NCI-H2029 (cell line): ENCODE data around the gene BABAM2.

Source experiments
- DNase-seq: peaks from one replicate; lab custom pipeline; 2025; lab: John Stamatoyannopoulos, UW

BABAM2 gene

DNA sequence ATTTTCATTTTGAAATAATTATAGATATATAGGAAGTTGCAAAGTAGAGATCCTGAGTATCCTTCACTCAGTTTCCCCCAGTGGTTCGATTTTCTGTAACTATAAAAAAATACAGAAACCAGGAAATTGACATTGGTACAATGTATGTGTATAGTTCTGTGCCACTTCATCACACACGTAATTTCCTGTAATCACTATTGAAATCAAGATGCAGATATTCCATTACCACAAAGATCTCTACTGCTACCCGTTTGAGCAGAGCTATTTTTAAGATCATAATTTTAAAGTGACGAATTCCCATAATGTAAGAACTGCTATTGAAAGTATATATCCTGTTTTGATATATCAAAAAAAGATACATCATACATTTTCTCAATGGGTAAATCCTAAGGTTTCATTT, 142.3 kb downstream of the BABAM2 start:
- DNase-seq = no peak

DNA sequence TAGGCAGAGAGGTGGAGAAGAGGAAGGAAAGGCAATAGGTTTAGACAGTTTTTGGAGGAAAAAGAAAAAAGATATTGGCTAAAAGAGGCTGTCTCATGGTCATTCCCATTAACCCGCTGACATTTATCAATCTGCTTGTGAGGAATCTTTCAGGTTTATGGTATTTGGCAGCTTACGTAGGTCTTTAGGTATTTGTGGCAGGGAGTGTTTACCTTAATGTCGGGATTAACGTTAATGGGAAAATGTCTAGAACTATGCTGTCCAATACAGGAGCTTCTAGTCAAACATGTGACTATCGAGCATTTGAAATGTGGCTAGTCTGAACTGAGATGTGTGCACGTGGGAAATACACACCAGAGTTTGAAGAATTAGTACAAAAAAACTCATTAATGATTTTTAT, 144.2 kb downstream of the BABAM2 start:
- DNase-seq = no peak

DNA sequence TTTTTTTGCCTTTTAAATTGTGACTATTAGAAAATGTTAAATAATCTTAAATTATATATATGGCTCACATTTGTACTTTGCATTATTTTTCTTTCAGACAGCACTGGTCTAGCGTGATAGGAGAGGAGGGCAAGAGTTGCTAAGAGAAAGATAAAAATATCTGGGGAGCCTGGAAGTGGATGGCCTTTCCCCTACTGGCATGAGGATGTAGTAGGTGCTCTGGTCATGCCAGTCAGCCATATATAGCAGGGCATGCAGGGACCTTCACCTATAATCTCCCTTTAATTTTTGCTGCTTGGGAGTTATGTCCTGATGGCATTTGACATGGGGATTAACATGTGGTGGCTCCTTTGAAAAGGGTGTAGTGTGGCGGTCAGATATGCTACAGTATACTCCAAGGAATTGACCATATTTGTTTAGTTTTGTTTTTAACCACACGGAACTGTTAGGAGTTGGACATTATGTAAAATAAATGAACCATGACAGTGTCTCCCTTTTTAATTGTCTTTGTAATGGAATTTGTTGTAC, 144.7 kb downstream of the BABAM2 start:
- DNase-seq = no peak

DNA sequence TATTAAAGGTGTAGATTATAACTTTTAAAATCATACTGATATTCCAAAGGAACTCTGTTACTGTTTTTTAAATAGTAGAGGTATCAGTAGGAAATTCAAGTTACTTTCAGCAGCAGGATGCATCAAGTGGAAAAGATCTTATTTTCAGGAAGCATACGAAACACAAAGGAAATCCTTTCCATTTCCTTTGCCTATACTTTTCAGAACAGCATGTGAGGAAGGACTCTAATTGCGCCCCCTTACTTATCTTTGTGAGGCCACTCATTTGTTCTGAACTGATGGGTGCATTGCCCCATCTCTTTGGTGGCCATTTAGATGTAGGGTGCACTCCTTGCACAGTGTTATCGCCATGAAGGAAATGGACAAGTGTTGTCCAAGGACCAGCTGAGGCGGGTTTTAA, 145.3 kb downstream of the BABAM2 start:
- DNase-seq = no peak

DNA sequence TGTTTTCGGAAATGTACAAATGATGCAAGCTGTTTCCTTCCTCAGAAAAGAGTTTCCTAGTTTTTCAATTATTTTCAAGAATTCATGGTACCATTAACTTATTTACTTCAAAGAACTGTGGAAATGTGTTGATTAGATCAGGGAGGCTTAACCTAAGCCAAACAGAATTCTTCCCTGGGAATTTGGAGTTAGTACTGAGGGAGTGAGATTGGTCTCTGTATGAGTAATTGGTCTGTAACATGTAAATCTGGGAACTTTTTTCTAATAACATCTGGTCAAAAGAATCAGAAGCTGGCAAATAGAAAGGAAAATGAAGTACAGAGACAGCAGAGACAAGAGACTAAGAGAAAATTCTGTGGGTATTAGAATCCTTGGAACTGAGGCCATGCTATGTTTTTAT, 145.8 kb downstream of the BABAM2 start:
- DNase-seq = no peak

DNA sequence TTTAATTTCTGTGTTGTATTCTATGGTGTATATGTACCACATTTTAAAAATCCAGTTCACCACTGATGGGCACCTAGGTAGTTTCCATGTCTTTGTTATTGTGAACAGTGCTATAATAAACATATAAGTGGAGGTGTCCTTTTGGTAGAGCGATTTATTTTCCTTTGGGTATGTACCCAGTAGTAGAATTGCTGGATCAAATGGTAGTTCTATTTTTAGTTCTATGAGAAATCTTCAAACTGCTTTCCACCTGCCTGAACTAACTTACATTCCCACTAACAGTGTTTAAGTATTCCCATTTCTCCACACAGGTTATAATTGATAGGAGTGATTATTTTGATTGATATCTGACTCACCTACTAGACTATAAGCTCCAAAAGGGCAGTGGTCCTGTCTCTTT, 148.2 kb downstream of the BABAM2 start:
- DNase-seq = no peak

DNA sequence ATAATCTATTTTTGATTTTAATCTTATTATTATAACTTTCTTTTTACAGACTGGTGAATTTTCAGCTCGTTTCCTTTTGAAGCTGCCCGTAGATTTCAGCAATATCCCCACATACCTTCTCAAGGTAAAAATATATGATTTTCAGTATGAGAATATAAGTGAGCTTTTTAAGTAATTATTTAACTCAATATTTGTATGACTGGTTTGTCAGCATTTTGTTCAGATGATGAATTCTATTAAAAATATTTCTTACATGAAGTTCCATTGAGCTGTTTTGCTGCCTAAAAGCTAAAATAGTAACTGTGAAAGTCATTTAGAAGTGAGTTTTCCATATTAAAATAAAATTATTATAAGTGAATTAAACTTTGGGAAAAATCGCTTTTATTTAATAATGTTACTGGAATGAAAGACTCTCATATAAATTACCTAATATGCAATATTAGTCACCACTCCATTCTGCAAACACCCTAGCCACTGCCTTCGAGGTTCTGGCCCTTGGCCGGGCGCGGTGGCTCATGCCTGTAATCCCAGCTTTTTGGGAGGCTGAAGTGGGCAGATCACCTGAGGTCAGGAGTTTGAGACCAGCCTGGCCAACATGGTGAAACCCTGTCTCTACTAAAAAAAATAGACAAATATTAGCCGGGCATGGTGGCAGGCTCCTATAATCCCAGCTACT, 155.3 kb downstream of the BABAM2 start:
- DNase-seq = no peak

DNA sequence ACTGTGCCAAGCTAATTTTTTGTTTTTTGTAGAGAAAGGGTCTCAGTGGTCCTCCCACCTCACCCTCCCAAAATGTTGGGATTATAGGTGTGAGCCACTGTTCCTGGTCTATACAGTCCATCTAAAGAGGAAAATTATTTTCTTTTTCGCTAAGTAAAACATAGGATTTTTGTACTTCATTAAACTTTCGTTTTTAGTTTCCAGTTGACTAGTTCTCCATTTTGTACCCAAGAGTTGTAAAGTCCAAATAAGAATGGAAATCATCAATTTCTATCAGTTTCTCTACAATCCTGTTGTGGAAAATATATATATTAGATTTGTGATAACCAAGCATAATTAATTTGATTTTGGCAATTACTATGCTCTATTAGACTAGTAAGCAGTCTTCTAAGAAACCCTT, 156.4 kb downstream of the BABAM2 start:
- no peak for DNase-seq

DNA sequence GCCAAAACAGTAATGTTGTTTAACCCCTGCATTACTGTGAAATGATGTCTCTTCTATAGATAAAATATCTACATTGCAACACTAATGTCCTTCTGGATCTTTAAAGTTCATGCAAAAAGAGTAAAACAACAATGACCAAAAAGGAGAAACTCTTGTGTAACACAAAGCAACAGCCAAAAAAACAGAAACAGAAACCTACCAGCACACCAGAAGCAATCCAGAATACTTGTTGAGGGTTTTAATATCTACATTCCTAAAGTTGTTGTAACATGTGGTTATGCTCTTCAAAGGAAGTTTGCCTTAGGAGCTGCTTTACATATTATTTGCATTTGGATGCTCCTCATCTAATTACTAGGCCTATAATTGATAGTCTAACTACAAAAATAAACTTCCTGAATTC, 157.2 kb downstream of the BABAM2 start:
- DNase-seq = no peak

DNA sequence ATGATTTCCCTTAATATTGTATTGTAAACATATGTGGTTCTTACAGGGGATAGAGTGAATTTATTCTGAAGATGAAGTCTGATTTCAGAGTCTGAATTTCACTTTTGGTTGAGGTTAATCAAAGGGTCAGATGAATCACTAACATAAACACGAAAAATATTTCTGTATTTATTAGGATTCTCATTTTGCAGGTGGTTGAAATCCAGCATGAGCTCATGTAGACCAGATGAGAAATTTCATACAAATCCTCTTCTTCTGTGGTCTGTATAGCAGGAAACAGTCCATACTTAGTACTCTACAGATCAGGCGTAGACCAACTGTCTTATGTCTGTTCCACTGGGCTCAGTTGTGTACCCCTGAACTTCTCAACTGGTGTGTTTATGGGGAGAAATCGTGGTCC, 157.8 kb downstream of the BABAM2 start:
- DNase-seq = no peak

DNA sequence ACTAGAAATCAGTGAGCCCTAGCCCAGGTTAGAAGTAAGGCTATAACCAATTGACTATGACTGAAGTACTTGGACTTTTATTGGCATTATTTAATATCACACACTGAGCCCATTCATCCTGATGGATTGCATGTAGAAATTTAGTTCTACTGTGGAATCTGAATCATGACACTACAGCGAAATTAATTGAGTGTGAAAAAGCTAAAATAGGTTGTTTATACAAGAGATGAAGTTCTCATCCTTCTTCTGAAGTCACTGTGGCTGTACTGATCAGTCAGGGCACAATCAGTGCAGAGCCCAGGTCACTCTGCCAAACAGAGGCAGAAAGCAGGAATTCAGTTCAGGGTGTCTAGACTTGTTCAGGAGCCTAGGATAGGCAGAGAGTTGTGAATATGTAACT, 158.9 kb downstream of the BABAM2 start:
- DNase-seq = no peak

DNA sequence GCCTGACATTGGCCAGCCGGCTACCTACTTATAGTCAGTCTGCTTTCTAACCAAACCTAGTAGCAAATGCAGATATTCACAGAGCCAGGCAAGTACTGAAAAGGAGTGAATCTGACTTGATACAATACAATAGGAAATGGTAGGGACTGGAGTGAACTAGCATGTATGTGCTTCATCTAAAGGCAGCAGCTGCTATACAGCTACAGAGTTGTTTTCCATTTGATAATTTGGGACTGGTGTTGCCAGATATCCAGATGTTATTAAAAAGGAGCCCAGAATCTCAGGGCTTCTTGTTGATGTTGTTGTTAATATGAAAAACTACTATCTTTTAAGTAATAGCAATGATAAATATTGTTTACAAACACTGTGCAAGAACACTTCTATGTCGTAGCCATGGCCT, 159.4 kb downstream of the BABAM2 start:
- DNase-seq = no peak

DNA sequence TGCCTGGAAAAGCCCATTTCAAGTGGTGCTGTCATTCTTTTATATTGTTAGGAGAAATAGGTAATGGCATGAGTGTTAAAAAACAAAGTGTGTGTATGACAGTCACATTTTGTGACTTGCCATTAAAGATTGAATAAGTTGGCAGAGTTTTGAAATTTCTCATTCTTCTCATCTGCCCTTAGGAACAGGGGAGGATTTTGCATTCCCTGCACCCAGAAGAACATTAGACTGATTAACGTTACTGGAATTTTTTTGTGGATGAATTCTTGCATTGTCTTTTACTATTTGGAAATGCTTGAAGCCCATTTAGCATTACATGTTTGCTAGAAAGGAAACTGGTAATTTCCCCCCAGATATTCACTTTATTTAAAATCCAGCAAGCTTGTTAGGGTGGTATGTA, 162.2 kb downstream of the BABAM2 start:
- DNase-seq = no peak

DNA sequence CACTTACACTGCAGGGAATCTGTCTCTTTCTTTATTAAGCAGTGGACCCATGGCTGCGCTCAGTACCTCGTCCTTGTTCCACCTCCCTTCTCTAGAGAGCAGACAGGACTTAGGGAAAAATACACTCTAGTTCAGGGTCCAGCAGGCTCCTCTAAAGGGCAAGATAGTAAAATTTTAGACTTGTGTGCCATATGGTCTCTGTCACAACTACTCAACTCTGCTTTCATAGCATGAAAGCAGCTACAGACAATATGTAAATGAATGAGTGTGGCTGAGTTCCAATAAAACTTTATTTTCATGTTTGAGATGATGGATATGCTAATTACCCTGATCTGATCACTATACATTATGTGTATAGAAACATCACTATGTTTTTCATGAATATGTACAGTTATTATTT, 163.1 kb downstream of the BABAM2 start:
- DNase-seq = no peak

DNA sequence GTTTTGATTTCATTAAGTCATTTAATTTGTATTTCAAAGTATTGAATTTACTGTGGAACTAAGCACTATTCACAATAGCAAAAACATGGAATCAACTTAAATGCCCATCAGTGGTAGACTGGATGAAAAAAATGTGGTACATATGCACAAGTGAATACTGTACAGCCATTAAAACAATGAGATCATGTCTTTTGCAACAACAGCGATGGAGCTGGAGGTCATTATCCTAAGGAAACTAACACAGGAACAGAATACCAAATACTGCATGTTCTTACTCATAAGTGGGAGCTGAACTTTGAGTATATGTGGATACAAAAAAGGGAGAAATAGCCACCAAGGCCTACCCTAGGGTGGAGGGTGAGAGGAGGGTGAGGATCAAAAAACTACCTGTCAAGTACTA, 164.4 kb downstream of the BABAM2 start:
- no peak for DNase-seq

DNA sequence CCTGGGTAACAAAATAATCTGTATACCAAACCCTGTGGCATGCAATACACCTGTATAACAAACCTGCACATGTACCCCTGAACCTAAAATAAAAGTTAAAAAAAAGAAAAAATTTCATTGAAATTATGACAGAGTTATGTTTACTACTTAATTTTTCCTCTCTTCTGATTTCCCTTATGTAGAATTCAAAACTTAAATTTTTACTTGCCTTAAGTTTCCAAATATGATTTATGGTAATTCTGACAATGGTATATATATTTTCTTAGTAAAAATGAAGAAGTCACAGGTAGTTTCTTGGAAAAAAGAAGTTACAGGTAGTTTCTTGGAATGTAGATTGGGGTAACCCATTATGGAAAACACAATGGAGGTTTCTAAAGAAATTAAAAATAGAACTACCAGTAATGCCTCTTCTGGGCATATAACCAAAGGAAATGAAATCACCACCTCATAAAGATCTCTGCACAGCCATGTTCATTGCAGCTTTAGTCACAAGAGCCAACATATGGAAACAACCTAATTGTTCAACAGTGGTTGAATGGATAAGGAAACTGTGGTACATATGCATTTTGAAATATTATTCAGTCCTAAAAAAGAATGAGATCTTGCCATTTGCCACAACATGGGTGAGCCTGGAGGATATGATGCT, 164.9 kb downstream of the BABAM2 start:
- DNase-seq = no peak

DNA sequence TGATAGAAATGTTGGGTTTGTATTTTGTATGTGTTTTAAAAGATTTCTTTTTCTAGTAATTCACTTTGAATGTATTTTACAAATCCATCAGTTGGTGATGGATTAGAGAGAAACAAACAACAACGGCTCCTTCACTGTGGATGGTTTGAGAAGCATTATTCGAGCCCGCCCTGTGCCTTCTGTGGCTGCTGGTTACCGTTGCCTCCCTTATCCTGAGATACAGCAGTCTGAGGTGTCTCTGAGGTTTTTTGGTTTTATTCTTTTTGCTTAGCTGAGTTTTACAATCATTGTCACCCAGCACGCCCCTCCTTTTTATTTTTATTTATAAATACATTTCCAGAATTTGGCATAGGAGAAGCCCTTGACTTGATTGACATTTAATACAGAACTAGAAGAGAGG, 168.3 kb downstream of the BABAM2 start:
- DNase-seq = no peak

DNA sequence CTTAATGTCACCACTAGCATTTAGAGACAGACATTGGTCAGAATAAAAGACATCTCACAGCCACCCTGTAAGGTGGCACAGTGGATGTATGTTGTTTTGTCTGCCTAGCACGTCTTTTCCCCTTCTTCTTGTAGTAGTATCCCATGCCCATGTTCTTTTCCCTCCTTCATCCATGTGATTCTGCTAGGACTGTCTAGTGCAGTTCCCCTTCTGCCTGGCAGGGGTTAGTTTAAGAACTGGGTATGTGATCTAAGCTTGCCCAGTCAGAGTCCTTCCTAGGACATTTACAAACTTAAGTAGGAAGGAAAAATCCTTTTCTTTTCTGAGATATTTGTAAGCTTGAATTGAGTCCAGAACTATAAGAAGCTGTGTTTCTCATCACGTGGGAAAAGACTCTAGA, 172.3 kb downstream of the BABAM2 start:
- DNase-seq = no peak

DNA sequence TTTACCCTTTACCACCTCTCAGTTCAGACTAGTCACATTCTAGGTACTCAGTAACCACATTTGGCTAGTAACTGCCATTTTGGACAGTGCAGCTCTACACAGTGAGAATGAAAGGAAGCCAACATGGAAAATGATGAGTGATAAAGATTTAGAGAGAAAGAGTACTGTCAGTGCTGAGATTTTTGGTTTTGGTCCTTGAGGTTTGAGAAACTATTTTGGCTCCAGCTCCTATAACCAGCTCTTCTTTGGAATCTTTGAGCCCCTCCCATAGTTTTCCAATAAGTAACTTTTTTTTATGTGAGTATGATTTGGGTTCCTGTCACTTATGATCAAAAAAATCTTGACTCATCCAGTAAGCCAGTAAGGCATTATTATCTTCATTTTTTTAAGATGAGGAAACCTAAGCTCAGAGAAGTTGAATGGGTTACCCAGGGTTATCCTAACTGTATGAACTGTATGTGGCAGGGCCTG, 173.0 kb downstream of the BABAM2 start:
- no peak for DNase-seq

DNA sequence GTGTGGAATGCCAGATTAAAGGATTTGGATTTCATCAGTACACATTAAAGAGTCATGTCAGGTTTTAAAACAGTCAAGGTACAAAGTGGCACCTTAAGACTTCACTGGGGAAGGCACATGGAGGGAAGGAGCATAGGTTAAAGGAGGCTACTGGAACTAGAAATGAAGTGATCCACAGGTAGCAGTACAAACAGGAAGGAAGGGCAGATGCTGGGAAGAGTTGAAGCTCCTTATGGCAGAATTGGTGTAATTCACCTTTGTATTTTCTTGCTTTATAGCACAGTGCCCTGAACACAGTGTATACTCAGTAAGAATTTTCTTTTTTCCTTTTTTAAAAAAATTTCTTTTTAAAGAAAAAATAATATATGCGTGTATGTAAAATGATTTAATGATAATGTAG, 177.1 kb downstream of the BABAM2 start:
- no peak for DNase-seq

DNA sequence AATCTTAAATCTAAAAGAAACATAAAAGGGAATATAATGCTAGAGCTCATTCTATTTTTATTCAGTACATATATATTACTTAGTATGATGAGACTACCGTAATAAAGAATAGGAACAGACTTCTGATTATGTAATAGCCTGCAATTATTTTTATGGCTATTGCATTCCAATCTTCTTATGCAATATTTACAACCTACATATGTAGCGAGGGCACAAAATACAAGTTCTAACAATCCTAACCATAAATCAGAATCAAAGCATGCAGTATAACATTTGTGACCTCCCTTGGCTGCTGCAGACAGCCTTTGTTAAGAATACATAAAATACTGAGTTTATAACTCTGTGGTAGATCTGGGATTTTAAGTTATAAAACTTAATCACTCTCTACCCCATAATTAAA, 177.6 kb downstream of the BABAM2 start:
- DNase-seq = no peak

DNA sequence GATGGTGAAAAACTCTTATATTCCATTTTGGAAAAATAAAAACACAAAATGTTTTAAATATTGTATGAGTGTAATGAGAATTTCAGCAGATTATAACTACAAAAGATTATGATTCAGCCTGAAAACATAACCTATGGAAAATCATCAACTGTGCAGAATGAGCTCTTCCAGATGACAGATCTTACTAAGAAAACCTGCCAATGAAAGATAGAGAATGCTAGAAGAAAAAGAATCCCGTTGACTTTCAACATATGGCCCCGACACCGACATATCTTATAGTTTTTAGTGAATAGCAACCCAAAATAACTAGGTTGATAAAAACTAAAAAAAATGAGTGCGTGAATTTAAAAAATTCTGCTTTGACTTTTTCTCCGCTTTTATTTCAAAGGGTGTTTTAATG, 178.0 kb downstream of the BABAM2 start:
- DNase-seq = no peak

DNA sequence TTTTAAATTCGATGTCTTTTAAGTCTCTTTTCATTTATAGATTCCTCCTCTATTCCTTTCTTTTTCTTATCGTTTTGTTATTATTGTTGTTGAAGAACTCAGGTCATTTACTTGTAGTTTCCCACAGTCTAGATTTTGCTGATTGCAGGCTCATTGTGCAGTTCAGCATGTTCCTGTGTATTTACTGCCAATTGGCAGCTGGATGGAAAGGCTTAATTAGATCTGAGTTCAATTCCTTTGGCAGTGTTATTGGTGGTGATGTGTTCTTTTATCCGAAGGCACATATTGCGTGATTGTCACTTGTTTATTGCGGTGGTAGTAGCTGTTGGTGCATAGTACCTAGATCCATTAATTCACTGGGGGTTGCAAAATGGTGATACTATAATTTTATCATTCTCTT, 180.7 kb downstream of the BABAM2 start:
- no peak for DNase-seq

DNA sequence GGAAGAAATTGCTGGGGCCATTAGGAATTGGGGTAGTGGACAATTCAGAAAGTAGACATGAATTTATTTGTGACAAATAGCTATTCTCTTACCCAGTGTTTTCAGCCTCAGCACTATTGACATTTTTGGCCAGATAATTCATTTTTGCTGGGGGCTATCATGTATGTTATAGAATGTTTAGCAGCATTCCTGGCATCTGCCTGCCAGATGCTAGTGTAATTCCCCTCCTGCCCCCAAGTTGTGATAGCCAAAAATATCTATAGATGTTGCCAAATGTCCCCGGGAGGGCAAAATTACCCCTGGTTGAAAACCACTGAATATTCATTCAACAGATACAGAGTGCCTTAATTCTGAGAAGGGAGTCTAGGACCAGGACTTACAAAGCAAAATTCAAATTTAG, 183.6 kb downstream of the BABAM2 start:
- DNase-seq = no peak
